HG02885 (cell line): ENCODE data around the gene IL27RA.

Experiments
- ATAC-seq: cut with Tn5 transposase; IDR thresholded peaks from one replicate; pipeline ENCODE4 v1.9.1; 2021; ENCODE audit warnings: mild to moderate bottlenecking; ENCODE audit not compliant: unreplicated experiment, poor library complexity

The IL27RA gene

GRCh38 chr19:14102756-14103155, 71.2 kb downstream of the IL27RA start:
- ATAC-seq, result no peak
